Stimulated activated naive CD8-positive, alpha-beta T cell treated with anti-CD3 and anti-CD28 coated beads, Interleukin-15, amount 100 ng/mL, for 72 hours (primary cell): Measurements from ENCODE around the gene CCDC172.

Experiments
- ATAC-seq: fragments of 150-1000 bp; cut with Tn5 transposase; 2 replicates; pipeline ENCODE4 v1.10.0; 2021; ENCODE audit warnings: mild to moderate bottlenecking, moderate library complexity
- DNase-seq, 2 donors: peaks; one replicate each; pipeline ENCODE4 v3.0.0; 2021 to 2022
- H3K27ac Mint-ChIP-seq, 2 donors: one replicate each; pipeline ENCODE4 v1.8.0; 2022; ENCODE audit warnings: mild to moderate bottlenecking in 2 of 2, mixed read lengths in 2 of 2, moderate library complexity in 2 of 2
- H3K27me3 Mint-ChIP-seq: one replicate; pipeline ENCODE4 v1.8.0; 2022; ENCODE audit warnings: mixed read lengths
- H3K4me1 Mint-ChIP-seq: one replicate; pipeline ENCODE4 v1.8.0; 2022; ENCODE audit warnings: mild to moderate bottlenecking, mixed read lengths
- H3K4me3 Mint-ChIP-seq, 2 donors: one replicate each; pipeline ENCODE4 v1.8.0; 2022; ENCODE audit warnings: mild to moderate bottlenecking in 2 of 2, mixed read lengths in 2 of 2, moderate library complexity in 1 of 2
- H3K9me3 Mint-ChIP-seq, 2 donors: one replicate each; pipeline ENCODE4 v1.8.0; 2022; ENCODE audit warnings: mixed read lengths in 2 of 2

CCDC172 gene

GRCh38 chr10:116311706-116312490, 12.3 kb upstream of the CCDC172 start:
- Mint-ChIP-seq H3K27ac (no peak overlapping the region), H3K4me3 (no peak overlapping the region), H3K27me3 (peaks cover 7% of the 10 kb centered on the region), H3K4me1 (peaks cover 22% of the 10 kb centered on the region), H3K9me3 (no peaks in the 10 kb centered on the region)
- ATAC-seq: no peak
- no peak for DNase-seq

GRCh38 chr10:116312548-116312947, 11.7 kb upstream of the CCDC172 start:
- Mint-ChIP-seq H3K27ac (no peak overlapping the region), H3K27me3 (peaks cover 7% of the 10 kb centered on the region), H3K4me1 (peaks cover 28% of the 10 kb centered on the region), H3K9me3 (no peaks in the 10 kb centered on the region), H3K4me3 (no peak overlapping the region)
- ATAC-seq (no peak), DNase-seq (no peak)

- Mint-ChIP-seq H3K27me3 (no peaks in the 10 kb centered on the region), H3K27ac (no peak overlapping the region), H3K4me1 (peaks cover 29% of the 10 kb centered on the region), H3K4me3 (no peak overlapping the region), H3K9me3 (no peaks in the 10 kb centered on the region)
- no peak for ATAC-seq
- DNase-seq: no peak
These were observed 7.7 kb upstream of the CCDC172 start for GRCh38 chr10:116316503-116316902.

- no peaks in the 10 kb centered on the region for H3K4me1 Mint-ChIP-seq
- no peaks in the 10 kb centered on the region for H3K9me3 Mint-ChIP-seq
- no peak overlapping the region for H3K27ac Mint-ChIP-seq
- ATAC-seq: no peak
- no peak for DNase-seq
- H3K27me3 Mint-ChIP-seq: peaks cover 11% of the 10 kb centered on the region
- H3K4me3 Mint-ChIP-seq: no peak overlapping the region
These were observed 845 bp downstream of the CCDC172 start for GRCh38 chr10:116324951-116325635.

GRCh38 chr10:116325987-116326386, 1.7 kb downstream of the CCDC172 start:
- DNase-seq: no peak
- Mint-ChIP-seq H3K9me3 (no peaks in the 10 kb centered on the region), H3K4me1 (no peaks in the 10 kb centered on the region), H3K4me3 (no peak overlapping the region), H3K27ac (no peak overlapping the region), H3K27me3 (peaks cover 11% of the 10 kb centered on the region)
- no peak for ATAC-seq

GRCh38 chr10:116329153-116329552, 4.9 kb downstream of the CCDC172 start:
- H3K4me1 Mint-ChIP-seq: no peaks in the 10 kb centered on the region
- H3K9me3 Mint-ChIP-seq: no peaks in the 10 kb centered on the region
- H3K27ac Mint-ChIP-seq: no peak overlapping the region
- ATAC-seq (no peak), DNase-seq (no peak)
- no peak overlapping the region for H3K4me3 Mint-ChIP-seq
- H3K27me3 Mint-ChIP-seq: peaks cover 10% of the 10 kb centered on the region

GRCh38 chr10:116331815-116332214, 7.6 kb downstream of the CCDC172 start:
- H3K4me3 Mint-ChIP-seq: no peak overlapping the region
- H3K4me1 Mint-ChIP-seq: no peaks in the 10 kb centered on the region
- H3K9me3 Mint-ChIP-seq: no peaks in the 10 kb centered on the region
- no peaks in the 10 kb centered on the region for H3K27me3 Mint-ChIP-seq
- DNase-seq (no peak), ATAC-seq (no peak)
- H3K27ac Mint-ChIP-seq: no peak overlapping the region

GRCh38 chr10:116336866-116337265, 12.6 kb downstream of the CCDC172 start:
- Mint-ChIP-seq H3K27me3 (no peaks in the 10 kb centered on the region), H3K4me1 (no peaks in the 10 kb centered on the region), H3K27ac (no peak overlapping the region), H3K4me3 (no peak overlapping the region), H3K9me3 (no peaks in the 10 kb centered on the region)
- DNase-seq (no peak), ATAC-seq (no peak)

GRCh38 chr10:116352125-116352524, 27.9 kb downstream of the CCDC172 start:
- Mint-ChIP-seq H3K9me3 (peaks cover 0 to 7% of the 10 kb centered on the region in 2 donors), H3K4me1 (no peaks in the 10 kb centered on the region), H3K27me3 (peaks cover 14% of the 10 kb centered on the region), H3K4me3 (no peak overlapping the region), H3K27ac (no peak overlapping the region)
- DNase-seq (no peak), ATAC-seq (no peak)

- Mint-ChIP-seq H3K27ac (no peak overlapping the region), H3K9me3 (peaks cover 0 to 7% of the 10 kb centered on the region in 2 donors), H3K4me3 (no peak overlapping the region), H3K27me3 (peaks cover 11% of the 10 kb centered on the region), H3K4me1 (no peaks in the 10 kb centered on the region)
- DNase-seq (no peak), ATAC-seq (no peak)
These were observed 29.6 kb downstream of the CCDC172 start for GRCh38 chr10:116353817-116354216.

- Mint-ChIP-seq H3K27me3 (no peaks in the 10 kb centered on the region), H3K9me3 (peaks cover 0 to 7% of the 10 kb centered on the region in 2 donors), H3K27ac (no peak overlapping the region), H3K4me1 (no peaks in the 10 kb centered on the region), H3K4me3 (no peak overlapping the region)
- DNase-seq: no peak
- ATAC-seq: no peak
These were observed 31.1 kb downstream of the CCDC172 start for GRCh38 chr10:116355341-116355740.

- no peaks in the 10 kb centered on the region for H3K4me1 Mint-ChIP-seq
- peaks cover 0 to 7% of the 10 kb centered on the region in 2 donors for H3K9me3 Mint-ChIP-seq
- DNase-seq: no peak
- H3K27me3 Mint-ChIP-seq: no peaks in the 10 kb centered on the region
- H3K4me3 Mint-ChIP-seq: no peak overlapping the region
- no peak for ATAC-seq
- H3K27ac Mint-ChIP-seq: no peak overlapping the region
These were observed 32.6 kb downstream of the CCDC172 start for GRCh38 chr10:116356833-116357232.

GRCh38 chr10:116364868-116365267, 40.6 kb downstream of the CCDC172 start:
- ATAC-seq: no peak
- no peak for DNase-seq
- H3K27ac Mint-ChIP-seq: no peak overlapping the region
- H3K4me1 Mint-ChIP-seq: no peaks in the 10 kb centered on the region
- H3K27me3 Mint-ChIP-seq: no peaks in the 10 kb centered on the region
- H3K9me3 Mint-ChIP-seq: no peaks in the 10 kb centered on the region
- H3K4me3 Mint-ChIP-seq: no peak overlapping the region

GRCh38 chr10:116371737-116372136, 47.5 kb downstream of the CCDC172 start:
- DNase-seq: no peak
- ATAC-seq: no peak
- Mint-ChIP-seq H3K9me3 (no peaks in the 10 kb centered on the region), H3K27me3 (peaks cover 14% of the 10 kb centered on the region), H3K27ac (no peak overlapping the region), H3K4me3 (no peak overlapping the region), H3K4me1 (no peaks in the 10 kb centered on the region)

- H3K27me3 Mint-ChIP-seq: no peaks in the 10 kb centered on the region
- no peak for ATAC-seq
- no peak overlapping the region for H3K4me3 Mint-ChIP-seq
These were observed 58.0 kb downstream of the CCDC172 start for GRCh38 chr10:116382290-116382689.

GRCh38 chr10:116385311-116385710, 61.1 kb downstream of the CCDC172 start:
- no peak overlapping the region for H3K4me3 Mint-ChIP-seq
- ATAC-seq (peak; percentile 26), DNase-seq (no peak)
- no peak overlapping the region for H3K27ac Mint-ChIP-seq
- H3K27me3 Mint-ChIP-seq: peaks cover 8% of the 10 kb centered on the region
- no peaks in the 10 kb centered on the region for H3K4me1 Mint-ChIP-seq
- no peaks in the 10 kb centered on the region for H3K9me3 Mint-ChIP-seq

More at GRCh38 chr10:116382290-116382689, 58.0 kb downstream of the CCDC172 start:
- Mint-ChIP-seq H3K27ac (no peak overlapping the region), H3K4me1 (no peaks in the 10 kb centered on the region), H3K9me3 (no peaks in the 10 kb centered on the region)
- DNase-seq: no peak
